HEK293 (cell line): Measurements from ENCODE around the gene CCDC138.
A peak's percentile ranks its signal among the peaks of the same experiment; 100 is the strongest.

Source experiments
- CTCF ChIA-PET: fragments of 350-600 bp; formaldehyde crosslinking; extraction: SDS; loops from one replicate; lab custom pipeline; 2021; ENCODE audit warnings: antibody characterized with exemption; lab: Yijun Ruan, JAX
- POLR2A ChIA-PET: fragments of 300-600 bp; formaldehyde crosslinking; extraction: SDS; loops from one replicate; lab custom pipeline; 2020; ENCODE audit warnings: antibody characterized with exemption, inconsistent platforms; lab: Yijun Ruan, JAX
- H3K27ac ChIP-seq: fragments of 200-500 bp; sonication (Bioruptor generic); 2 replicates; pipeline ENCODE4 v1.5.1; 2014; ENCODE audit warnings: low read depth, low read length, control low read depth, inconsistent platforms; ENCODE audit errors: extremely low read depth
- H3K36me3 ChIP-seq, 2 experiments: fragments of 200-500 bp in 1 of 2; sonication (Bioruptor generic) in 1 of 2; 1 replicate in 1 of 2; 2 replicates in 1 of 2; pipeline ENCODE4 v1.5.1; 2014 to 2017; ENCODE audit warnings: inconsistent platforms in 2 of 2, low read length in 2 of 2; ENCODE audit not compliant: control insufficient read depth in 2 of 2, insufficient read depth in 1 of 2
- H3K4me1 ChIP-seq: fragments of 200-500 bp; sonication (Bioruptor generic); 2 replicates; pipeline ENCODE4 v1.5.1; 2014; ENCODE audit warnings: mild to moderate bottlenecking, low read length, inconsistent platforms; ENCODE audit not compliant: control insufficient read depth, insufficient read depth
- H3K4me3 ChIP-seq: 2 replicates; pipeline ENCODE4 v1.5.1; 2011; ENCODE audit warnings: low read depth, mild to moderate bottlenecking, control low read depth, low read length, moderate library complexity
- H3K9me3 ChIP-seq: fragments of 200-500 bp; sonication (Bioruptor generic); 2 replicates; pipeline ENCODE4 v1.5.1; 2014; ENCODE audit warnings: low read depth, low read length, inconsistent platforms; ENCODE audit not compliant: control insufficient read depth, insufficient read depth
- BCL11B ChIP-seq: fragments of 450-650 bp; formaldehyde crosslinking; IDR thresholded peaks from 2 replicates; pipeline ENCODE4 v1.5.1; 2016; ENCODE audit warnings: low read depth, missing biosample characterization, missing genetic modification characterization
- GFI1B ChIP-seq: fragments of 450-650 bp; formaldehyde crosslinking; IDR thresholded peaks from 2 replicates; pipeline ENCODE4 v1.5.1; 2016; ENCODE audit warnings: missing biosample characterization, missing genetic modification characterization
- KLF1 ChIP-seq: fragments of 450-650 bp; formaldehyde crosslinking; IDR thresholded peaks from 2 replicates; pipeline ENCODE4 v1.5.1; 2016; ENCODE audit warnings: missing biosample characterization, missing genetic modification characterization
- MZF1 ChIP-seq: fragments of 450-650 bp; formaldehyde crosslinking; IDR thresholded peaks from 2 replicates; pipeline ENCODE4 v1.5.1; 2017; ENCODE audit warnings: missing biosample characterization, missing genetic modification characterization, borderline replicate concordance
- OVOL3 ChIP-seq: fragments of 450-650 bp; formaldehyde crosslinking; IDR thresholded peaks from 2 replicates; pipeline ENCODE4 v1.5.1; 2016; ENCODE audit warnings: missing biosample characterization, missing genetic modification characterization
- SCRT2 ChIP-seq: fragments of 450-650 bp; formaldehyde crosslinking; IDR thresholded peaks from 2 replicates; pipeline ENCODE4 v1.5.1; 2016; ENCODE audit warnings: missing biosample characterization, missing genetic modification characterization
- TSHZ1 ChIP-seq: fragments of 450-650 bp; formaldehyde crosslinking; IDR thresholded peaks from 2 replicates; pipeline ENCODE4 v1.5.1; 2016; ENCODE audit warnings: missing biosample characterization, missing genetic modification characterization, borderline replicate concordance
- ZFP3 ChIP-seq: fragments of 450-650 bp; formaldehyde crosslinking; IDR thresholded peaks from 2 replicates; pipeline ENCODE4 v1.5.1; 2016; ENCODE audit warnings: low read depth, missing biosample characterization, missing genetic modification characterization
- ZNF121 ChIP-seq: fragments of 450-650 bp; formaldehyde crosslinking; IDR thresholded peaks from 2 replicates; pipeline ENCODE4 v1.5.1; 2016; ENCODE audit warnings: missing biosample characterization, missing genetic modification characterization
- ZNF138 ChIP-seq: fragments of 450-650 bp; formaldehyde crosslinking; IDR thresholded peaks from 2 replicates; pipeline ENCODE4 v1.5.1; 2016; ENCODE audit warnings: missing biosample characterization, missing genetic modification characterization, borderline replicate concordance
- ZNF146 ChIP-seq: fragments of 450-650 bp; formaldehyde crosslinking; IDR thresholded peaks from 2 replicates; pipeline ENCODE4 v1.5.1; 2016; ENCODE audit warnings: missing biosample characterization, missing genetic modification characterization
- ZNF174 ChIP-seq: fragments of 450-650 bp; formaldehyde crosslinking; IDR thresholded peaks from 2 replicates; pipeline ENCODE4 v1.5.0; 2017; ENCODE audit warnings: missing biosample characterization, mild to moderate bottlenecking, missing genetic modification characterization
- ZNF324 ChIP-seq: fragments of 450-650 bp; formaldehyde crosslinking; IDR thresholded peaks from 2 replicates; pipeline ENCODE4 v1.5.1; 2016; ENCODE audit warnings: missing biosample characterization, missing genetic modification characterization
- ZNF423 ChIP-seq: fragments of 450-650 bp; formaldehyde crosslinking; IDR thresholded peaks from 2 replicates; pipeline ENCODE4 v1.5.1; 2016; ENCODE audit warnings: missing biosample characterization, missing genetic modification characterization
- ZNF433 ChIP-seq: fragments of 450-650 bp; formaldehyde crosslinking; IDR thresholded peaks from 2 replicates; pipeline ENCODE4 v1.5.1; 2016; ENCODE audit warnings: missing biosample characterization, missing genetic modification characterization, low read depth
- ZNF513 ChIP-seq: fragments of 450-650 bp; IDR thresholded peaks from 2 replicates; pipeline ENCODE4 v1.5.1; 2018; ENCODE audit warnings: missing biosample characterization, missing genetic modification characterization
- ZNF544 ChIP-seq: fragments of 450-650 bp; formaldehyde crosslinking; IDR thresholded peaks from 2 replicates; pipeline ENCODE4 v1.5.0; 2017; ENCODE audit warnings: missing biosample characterization, missing genetic modification characterization
- ZNF600 ChIP-seq: fragments of 450-650 bp; formaldehyde crosslinking; IDR thresholded peaks from 2 replicates; pipeline ENCODE4 v1.5.1; 2016; ENCODE audit warnings: missing biosample characterization, missing genetic modification characterization
- TF ChIP-seq, protein P1 (sequence below): fragments of 450-650 bp; formaldehyde crosslinking; IDR thresholded peaks from 2 replicates; pipeline ENCODE4 v1.5.1; 2016; ENCODE audit warnings: missing biosample characterization, missing genetic modification characterization
- TF ChIP-seq, protein P2 (sequence below): fragments of 450-650 bp; formaldehyde crosslinking; IDR thresholded peaks from 2 replicates; pipeline ENCODE4 v1.5.1; 2016; ENCODE audit warnings: missing biosample characterization, missing genetic modification characterization

Gene CCDC138

DNA sequence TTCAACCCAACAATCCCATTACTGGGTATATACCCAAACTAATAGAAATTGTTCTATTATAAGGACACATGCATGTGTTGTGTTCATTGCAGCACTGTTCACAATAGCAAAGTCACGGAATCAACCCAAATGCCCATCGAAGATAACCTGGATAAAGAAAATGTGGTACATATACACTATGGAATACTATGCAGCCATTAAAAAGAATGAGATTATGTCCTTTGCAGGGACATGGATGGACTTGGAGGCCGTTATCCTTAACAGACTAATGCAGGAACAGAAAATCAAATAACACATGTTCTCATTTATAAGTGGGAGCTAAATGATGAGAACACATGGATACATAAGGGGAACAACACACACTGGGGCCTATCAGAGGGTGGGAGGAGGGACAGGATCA, 65.8 kb downstream of the CCDC138 start:
- POLR2A ChIA-PET = no interaction called here
- Histone ChIP-seq H3K4me3 (no peak overlapping the region), H3K27ac (no peak overlapping the region), H3K4me1 (no peaks in the 10 kb centered on the region), H3K9me3 (no peaks in the 10 kb centered on the region), H3K36me3 (peaks cover 12 to 45% of the 10 kb centered on the region in 2 experiments)
- CTCF ChIA-PET = interaction anchor here (1.2 kb wide), 1 partner anchor 137 kb away, joined by 4 read pairs; the partner anchor contains the start of gene EDAR
- TF ChIP-seq ZNF146 (tag by site-specific recombination) (peak; percentile 90), ZFP3 (tag by site-specific recombination) (no peak), BCL11B (tag by site-specific recombination) (no peak)
- TF ChIP-seq, protein P1, sequence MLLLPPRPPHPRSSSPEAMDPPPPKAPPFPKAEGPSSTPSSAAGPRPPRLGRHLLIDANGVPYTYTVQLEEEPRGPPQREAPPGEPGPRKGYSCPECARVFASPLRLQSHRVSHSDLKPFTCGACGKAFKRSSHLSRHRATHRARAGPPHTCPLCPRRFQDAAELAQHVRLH (tag by site-specific recombination) = peak; percentile 49; the same call in 1 of the 2 replicates

DNA sequence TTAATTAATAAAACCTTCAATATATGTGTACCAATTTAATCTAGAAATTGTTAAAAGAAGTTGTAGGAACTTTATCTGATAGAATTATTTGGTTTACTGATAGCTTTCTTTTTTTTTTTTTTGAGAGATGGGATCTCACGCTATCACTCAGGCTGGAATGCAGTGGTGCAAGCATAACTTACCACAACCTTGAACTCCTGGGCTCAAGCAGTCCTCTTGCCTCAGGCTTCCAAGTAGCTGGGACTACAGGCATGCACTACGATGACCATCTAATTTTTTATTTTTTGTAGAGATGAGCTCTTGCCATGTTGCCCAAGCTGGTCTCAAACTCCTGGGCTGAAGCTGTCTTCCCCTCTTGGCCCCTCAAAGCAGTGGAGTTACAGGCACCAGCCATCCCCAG, 66.8 kb downstream of the CCDC138 start:
- Histone ChIP-seq H3K4me1 (no peaks in the 10 kb centered on the region), H3K27ac (no peak overlapping the region), H3K36me3 (peaks cover 18 to 53% of the 10 kb centered on the region in 2 experiments), H3K4me3 (no peak overlapping the region), H3K9me3 (no peaks in the 10 kb centered on the region)
- ChIA-PET CTCF (interaction anchor here (0.5 to 1.2 kb wide), 2 partner anchors 136 to 281 kb away, joined by 3 to 4 read pairs; partner anchors contain the start of gene EDAR), POLR2A (no interaction called here)
- TF ChIP-seq ZNF513 (tag by site-specific recombination) (no peak), SCRT2 (tag by site-specific recombination) (no peak), ZNF544 (tag by site-specific recombination) (no peak), ZNF600 (tag by site-specific recombination) (no peak), TSHZ1 (no peak), ZNF174 (tag by site-specific recombination) (no peak), OVOL3 (tag by site-specific recombination) (no peak), ZNF121 (no peak), ZNF423 (tag by site-specific recombination) (no peak), ZNF138 (tag by site-specific recombination) (no peak), ZNF324 (tag by site-specific recombination) (no peak), KLF1 (tag by site-specific recombination) (no peak), ZNF433 (tag by site-specific recombination) (no peak), GFI1B (tag by site-specific recombination) (no peak), MZF1 (tag by site-specific recombination) (no peak)
- TF ChIP-seq, protein P2, sequence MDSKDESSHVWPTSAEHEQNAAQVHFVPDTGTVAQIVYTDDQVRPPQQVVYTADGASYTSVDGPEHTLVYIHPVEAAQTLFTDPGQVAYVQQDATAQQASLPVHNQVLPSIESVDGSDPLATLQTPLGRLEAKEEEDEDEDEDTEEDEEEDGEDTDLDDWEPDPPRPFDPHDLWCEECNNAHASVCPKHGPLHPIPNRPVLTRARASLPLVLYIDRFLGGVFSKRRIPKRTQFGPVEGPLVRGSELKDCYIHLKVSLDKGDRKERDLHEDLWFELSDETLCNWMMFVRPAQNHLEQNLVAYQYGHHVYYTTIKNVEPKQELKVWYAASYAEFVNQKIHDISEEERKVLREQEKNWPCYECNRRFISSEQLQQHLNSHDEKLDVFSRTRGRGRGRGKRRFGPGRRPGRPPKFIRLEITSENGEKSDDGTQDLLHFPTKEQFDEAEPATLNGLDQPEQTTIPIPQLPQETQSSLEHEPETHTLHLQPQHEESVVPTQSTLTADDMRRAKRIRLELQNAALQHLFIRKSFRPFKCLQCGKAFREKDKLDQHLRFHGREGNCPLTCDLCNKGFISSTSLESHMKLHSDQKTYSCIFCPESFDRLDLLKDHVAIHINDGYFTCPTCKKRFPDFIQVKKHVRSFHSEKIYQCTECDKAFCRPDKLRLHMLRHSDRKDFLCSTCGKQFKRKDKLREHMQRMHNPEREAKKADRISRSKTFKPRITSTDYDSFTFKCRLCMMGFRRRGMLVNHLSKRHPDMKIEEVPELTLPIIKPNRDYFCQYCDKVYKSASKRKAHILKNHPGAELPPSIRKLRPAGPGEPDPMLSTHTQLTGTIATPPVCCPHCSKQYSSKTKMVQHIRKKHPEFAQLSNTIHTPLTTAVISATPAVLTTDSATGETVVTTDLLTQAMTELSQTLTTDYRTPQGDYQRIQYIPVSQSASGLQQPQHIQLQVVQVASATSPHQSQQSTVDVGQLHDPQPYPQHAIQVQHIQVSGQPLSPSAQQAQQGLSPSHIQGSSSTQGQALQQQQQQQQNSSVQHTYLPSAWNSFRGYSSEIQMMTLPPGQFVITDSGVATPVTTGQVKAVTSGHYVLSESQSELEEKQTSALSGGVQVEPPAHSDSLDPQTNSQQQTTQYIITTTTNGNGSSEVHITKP = no peak
